ENCODE results near the gene CRYL1.

Gene CRYL1

DNA sequence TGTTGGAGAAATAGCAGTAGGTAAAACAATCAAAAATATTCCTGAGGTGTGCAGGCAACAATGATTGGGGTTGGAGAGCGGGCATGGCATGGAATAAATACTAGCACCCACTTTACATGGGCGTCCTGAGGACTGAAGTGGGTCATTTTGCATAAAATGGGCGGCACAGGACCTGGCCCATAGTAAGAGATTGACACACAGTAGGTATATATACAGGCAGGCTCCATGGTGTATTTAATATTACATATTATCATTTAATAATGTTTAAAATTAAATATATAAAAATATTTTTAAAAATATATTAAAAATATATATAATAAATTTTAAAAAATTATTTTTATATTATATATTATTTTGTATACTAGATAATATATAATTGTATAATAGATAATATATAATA, 48.3 kb downstream of the CRYL1 start:
- TF ChIP-seq SPI1 (IDR thresholded peaks at IDR 0.05; ENCODE audit: borderline replicate concordance, low read depth) (no peak), CTCF (IDR thresholded peaks at IDR 0.05; ENCODE audit: insufficient read depth, low read length) (no peak), GABPA (IDR thresholded peaks at IDR 0.05; ENCODE audit: low read depth) (no peak), POLR2AphosphoS5 (IDR thresholded peaks at IDR 0.05; ENCODE audit: low read depth) (no peak)
- TF ChIP-seq, protein P1, sequence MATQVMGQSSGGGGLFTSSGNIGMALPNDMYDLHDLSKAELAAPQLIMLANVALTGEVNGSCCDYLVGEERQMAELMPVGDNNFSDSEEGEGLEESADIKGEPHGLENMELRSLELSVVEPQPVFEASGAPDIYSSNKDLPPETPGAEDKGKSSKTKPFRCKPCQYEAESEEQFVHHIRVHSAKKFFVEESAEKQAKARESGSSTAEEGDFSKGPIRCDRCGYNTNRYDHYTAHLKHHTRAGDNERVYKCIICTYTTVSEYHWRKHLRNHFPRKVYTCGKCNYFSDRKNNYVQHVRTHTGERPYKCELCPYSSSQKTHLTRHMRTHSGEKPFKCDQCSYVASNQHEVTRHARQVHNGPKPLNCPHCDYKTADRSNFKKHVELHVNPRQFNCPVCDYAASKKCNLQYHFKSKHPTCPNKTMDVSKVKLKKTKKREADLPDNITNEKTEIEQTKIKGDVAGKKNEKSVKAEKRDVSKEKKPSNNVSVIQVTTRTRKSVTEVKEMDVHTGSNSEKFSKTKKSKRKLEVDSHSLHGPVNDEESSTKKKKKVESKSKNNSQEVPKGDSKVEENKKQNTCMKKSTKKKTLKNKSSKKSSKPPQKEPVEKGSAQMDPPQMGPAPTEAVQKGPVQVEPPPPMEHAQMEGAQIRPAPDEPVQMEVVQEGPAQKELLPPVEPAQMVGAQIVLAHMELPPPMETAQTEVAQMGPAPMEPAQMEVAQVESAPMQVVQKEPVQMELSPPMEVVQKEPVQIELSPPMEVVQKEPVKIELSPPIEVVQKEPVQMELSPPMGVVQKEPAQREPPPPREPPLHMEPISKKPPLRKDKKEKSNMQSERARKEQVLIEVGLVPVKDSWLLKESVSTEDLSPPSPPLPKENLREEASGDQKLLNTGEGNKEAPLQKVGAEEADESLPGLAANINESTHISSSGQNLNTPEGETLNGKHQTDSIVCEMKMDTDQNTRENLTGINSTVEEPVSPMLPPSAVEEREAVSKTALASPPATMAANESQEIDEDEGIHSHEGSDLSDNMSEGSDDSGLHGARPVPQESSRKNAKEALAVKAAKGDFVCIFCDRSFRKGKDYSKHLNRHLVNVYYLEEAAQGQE (IDR thresholded peaks at IDR 0.05; ENCODE audit: insufficient replicate concordance, low read depth): no peak
- no peak for DNase-seq (ENCODE audit: low read depth in 1 of 2, low spot score in 1 of 2)
- Histone ChIP-seq H3K27ac (replicated peaks) (no peak overlapping the region), H3K27me3 (ENCODE audit: insufficient read depth, poor library complexity, severe bottlenecking) (no peaks in the 10 kb centered on the region), H3K4me3 (replicated peaks; ENCODE audit: insufficient read depth, low read length) (no peak overlapping the region)

DNA sequence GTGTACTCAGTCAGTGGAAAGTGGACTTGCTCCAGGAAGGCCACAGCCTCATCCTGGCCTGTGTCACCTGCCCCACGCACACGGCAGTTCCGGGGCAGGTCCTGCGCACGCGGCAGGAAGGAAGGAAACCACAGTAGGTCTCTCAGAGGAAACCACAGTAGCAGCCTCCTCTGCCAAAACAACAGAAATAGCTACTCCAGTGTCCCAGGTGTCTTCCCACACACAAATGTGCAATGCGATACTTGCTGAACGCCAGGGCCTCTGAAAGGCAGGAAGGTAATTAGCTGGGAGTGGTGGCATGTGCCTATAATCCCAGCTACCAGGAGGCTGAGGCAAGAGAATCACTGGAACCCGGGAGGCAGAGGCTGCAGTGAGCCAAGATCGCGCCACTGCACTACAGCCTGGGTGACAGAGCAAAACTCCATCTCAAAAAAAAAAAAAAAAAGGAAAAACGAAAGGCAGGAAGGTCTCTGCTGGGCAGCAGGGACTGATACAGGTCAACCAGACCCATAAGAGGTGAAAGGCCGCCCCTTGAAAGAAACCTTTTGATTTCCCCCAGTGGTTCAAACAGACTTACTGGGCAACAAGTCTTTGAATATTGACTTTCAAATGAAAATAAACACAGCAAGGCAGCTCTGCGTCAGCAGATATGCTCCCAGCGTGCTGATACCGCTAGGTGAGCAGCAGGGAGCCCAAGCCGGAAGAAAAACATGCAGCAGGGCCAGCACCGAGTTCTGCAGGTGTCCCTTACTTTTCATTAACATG, 49.5 kb downstream of the CRYL1 start:
- peak; percentile 21 to 41 for DNase-seq (ENCODE audit: low read depth in 1 of 2, low spot score in 1 of 2)
- Histone ChIP-seq H3K27ac (replicated peaks) (no peak overlapping the region), H3K4me3 (replicated peaks; ENCODE audit: insufficient read depth, low read length) (no peak overlapping the region), H3K27me3 (ENCODE audit: insufficient read depth, poor library complexity, severe bottlenecking) (no peaks in the 10 kb centered on the region)
- TF ChIP-seq SPI1 (IDR thresholded peaks at IDR 0.05; ENCODE audit: borderline replicate concordance, low read depth) (no peak), POLR2AphosphoS5 (IDR thresholded peaks at IDR 0.05; ENCODE audit: low read depth) (peak; percentile 51; the same call in 1 of the 2 replicates)

DNA sequence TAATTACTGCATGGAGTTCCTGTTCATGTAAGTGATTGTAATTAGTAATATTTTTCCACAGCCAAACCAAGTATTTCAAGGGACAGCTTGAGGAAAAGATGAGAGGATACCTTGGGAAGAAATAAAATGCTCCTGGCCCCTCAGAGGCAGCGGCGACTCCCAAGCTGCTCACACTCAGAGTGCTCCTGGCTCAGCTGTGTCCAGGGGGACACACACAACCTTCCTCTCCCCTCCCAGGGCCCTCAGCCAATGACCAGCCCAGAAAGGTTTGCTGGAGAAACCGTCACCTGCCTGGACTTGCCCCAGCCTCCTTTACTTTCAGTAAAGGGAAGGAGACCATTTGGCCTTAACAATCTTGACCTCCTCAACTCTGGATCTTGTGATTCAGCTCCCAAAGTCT, 51.1 kb downstream of the CRYL1 start:
- no peak for DNase-seq (ENCODE audit: low read depth in 1 of 2, low spot score in 1 of 2)
- no peak overlapping the region for H3K27ac ChIP-seq (replicated peaks)
- H3K27me3 ChIP-seq (ENCODE audit: insufficient read depth, poor library complexity, severe bottlenecking): no peaks in the 10 kb centered on the region
- no peak for TF ChIP-seq POLR2AphosphoS5 (IDR thresholded peaks at IDR 0.05; ENCODE audit: low read depth)
- no peak for TF ChIP-seq GABPA (IDR thresholded peaks at IDR 0.05; ENCODE audit: low read depth)
- no peak for TF ChIP-seq SPI1 (IDR thresholded peaks at IDR 0.05; ENCODE audit: borderline replicate concordance, low read depth)
- H3K4me3 ChIP-seq (replicated peaks; ENCODE audit: insufficient read depth, low read length): no peak overlapping the region

GRCh38 chr13:20473888-20474287, 51.8 kb downstream of the CRYL1 start:
- H3K4me3 ChIP-seq (replicated peaks; ENCODE audit: insufficient read depth, low read length): no peak overlapping the region
- DNase-seq (ENCODE audit: low read depth in 1 of 2, low spot score in 1 of 2): no peak
- no peak overlapping the region for H3K27ac ChIP-seq (replicated peaks)
- TF ChIP-seq SPI1 (IDR thresholded peaks at IDR 0.05; ENCODE audit: borderline replicate concordance, low read depth) (no peak), POLR2AphosphoS5 (IDR thresholded peaks at IDR 0.05; ENCODE audit: low read depth) (no peak), CTCF (IDR thresholded peaks at IDR 0.05; ENCODE audit: insufficient read depth, low read length) (no peak), GABPA (IDR thresholded peaks at IDR 0.05; ENCODE audit: low read depth) (no peak)
- TF ChIP-seq, protein P1 (IDR thresholded peaks at IDR 0.05; ENCODE audit: insufficient replicate concordance, low read depth): no peak
- no peaks in the 10 kb centered on the region for H3K27me3 ChIP-seq (ENCODE audit: insufficient read depth, poor library complexity, severe bottlenecking)
